HepG2 (cell line): Measurements from ENCODE around the gene DDX59. TPM values are rescaled to one million over a fixed set of nuclear protein-coding genes. Genes with fewer than 3 reads are reported as not detected.

Experiments
- BCLAF1 ChIP-seq: fragments of 450-650 bp; IDR thresholded peaks from 2 replicates; pipeline ENCODE4 v1.6.1; 2017; ENCODE audit warnings: mild to moderate bottlenecking
- CBX2 ChIP-seq, 2 experiments: fragments of 200-600 bp in 1 of 2; sonication (generic); formaldehyde crosslinking in 1 of 2; IDR thresholded peaks; 2 replicates each; pipeline versions ENCODE4 v1.7.0 to v1.8.1; 2018 to 2022; ENCODE audit warnings: low read depth in 2 of 2, low read length in 1 of 2, mild to moderate bottlenecking in 1 of 2, missing genetic modification reagents in 1 of 2
- CREB1 ChIP-seq, 2 experiments: fragments of 450-650 bp in 1 of 2; IDR thresholded peaks; 2 replicates each; pipeline ENCODE4 v1.6.1; 2016 to 2017; ENCODE audit warnings: control low read depth in 1 of 2, mild to moderate bottlenecking in 1 of 2, missing compliant biosample characterization in 1 of 2, missing genetic modification characterization in 1 of 2
- E2F2 ChIP-seq: sonication (generic); formaldehyde crosslinking; IDR thresholded peaks from 2 replicates; pipeline ENCODE4 v1.4.0; 2020; ENCODE audit warnings: missing genetic modification reagents, borderline replicate concordance
- GATAD1 ChIP-seq: IDR thresholded peaks from 2 replicates; pipeline ENCODE4 v1.6.1; 2016; ENCODE audit warnings: missing genetic modification reagents, missing compliant biosample characterization
- HDAC2 ChIP-seq: sonication (generic); formaldehyde crosslinking; IDR thresholded peaks from 2 replicates; pipeline ENCODE4 v1.4.0; 2020; ENCODE audit warnings: missing genetic modification reagents
- SKIL ChIP-seq: sonication (generic); formaldehyde crosslinking; IDR thresholded peaks from 2 replicates; pipeline ENCODE4 v1.8.0; 2022; ENCODE audit warnings: missing genetic modification reagents, mild to moderate bottlenecking, moderate library complexity, borderline replicate concordance
- SMAD9 ChIP-seq: sonication (generic); formaldehyde crosslinking; IDR thresholded peaks from 2 replicates; pipeline ENCODE4 v1.5.1; 2020; ENCODE audit warnings: mild to moderate bottlenecking, missing genetic modification reagents
- TCF7 ChIP-seq: sonication (generic); IDR thresholded peaks from 2 replicates; pipeline ENCODE4 v1.6.1; 2016; ENCODE audit warnings: antibody characterized with exemption, low read depth
- ZFP90 ChIP-seq: sonication (generic); formaldehyde crosslinking; IDR thresholded peaks from 2 replicates; pipeline ENCODE4 v1.8.0; 2022; ENCODE audit warnings: missing genetic modification reagents, mild to moderate bottlenecking, inconsistent platforms, borderline replicate concordance
- ZNF510 ChIP-seq: sonication (generic); formaldehyde crosslinking; IDR thresholded peaks from 2 replicates; pipeline ENCODE4 v1.4.0; 2020; ENCODE audit warnings: low read depth, mild to moderate bottlenecking, missing genetic modification reagents
- ZNF552 ChIP-seq: sonication (generic); formaldehyde crosslinking; IDR thresholded peaks from 2 replicates; pipeline ENCODE4 v1.9.0; 2022; ENCODE audit warnings: missing genetic modification reagents, mild to moderate bottlenecking, borderline replicate concordance
- ZNF770 ChIP-seq: sonication (generic); formaldehyde crosslinking; IDR thresholded peaks from 2 replicates; pipeline ENCODE4 v1.5.0; 2020; ENCODE audit warnings: mild to moderate bottlenecking, missing genetic modification reagents
- polyA plus RNA-seq, 8 experiments: library from polyadenylated mRNA; depleted of rRNA in 3 of 8; stranded (reverse) in 7 of 8; unstranded in 1 of 8; fragments of >200 nt; fragmentation: Illumina TruSeq in 4 of 8; extraction: Trizol in 4 of 8; gene quantifications; 2 replicates each; pipeline versions ENCODE4 v1.2.1 to v1.2.3, GENCODE V29; 2011 to 2016; ENCODE audit warnings: low read depth in 4 of 8, missing spikeins in 1 of 8, mixed read lengths in 1 of 8; ENCODE audit not compliant: insufficient read depth in 1 of 8
- total RNA-seq, 5 experiments: library from RNA; depleted of rRNA; stranded (reverse); fragments of >200 nt; fragmentation: Illumina TruSeq; extraction: Trizol; gene quantifications; 2 replicates each; pipeline ENCODE4 v1.2.3, GENCODE V29; 2016; ENCODE audit warnings: low read depth in 1 of 5

DDX59 gene
- total and polyA plus RNA-seq, 2 of the 13 experiments (the other 11 are each of a cell fraction or from before 2014, with no cell fraction given), result 12.1 to 14.8 TPM

- TF ChIP-seq BCLAF1, result no peak
- TF ChIP-seq TCF7, result no peak
- TF ChIP-seq ZNF770, result peak; percentile 93
- TF ChIP-seq HDAC2 (CRISPR knock-in tag), result peak; percentile 82
- TF ChIP-seq SMAD9 (CRISPR knock-in tag), result no peak
- peak; percentile 70; the same call in 1 of the 2 replicates for TF ChIP-seq GATAD1 (CRISPR knock-in tag)
- no peak for TF ChIP-seq ZNF552 (CRISPR knock-in tag)
- 0 out of 2 replicates have a peak, but pooled peaks have one; percentile 37 for TF ChIP-seq ZNF510
- TF ChIP-seq SKIL (CRISPR knock-in tag), result no peak
- 0 out of 2 replicates have a peak, but pooled peaks have one; percentile 29 for TF ChIP-seq E2F2 (CRISPR knock-in tag)
- TF ChIP-seq CBX2 (IDR thresholded peaks at IDR 0.05; ENCODE audit: low read depth, low read length), result no peak
- TF ChIP-seq CBX2 (CRISPR knock-in tag; IDR thresholded peaks at IDR 0.05; ENCODE audit: low read depth), result no peak
- TF ChIP-seq ZFP90 (CRISPR knock-in tag), result 0 out of 2 replicates have a peak, but pooled peaks have one; percentile 44
- TF ChIP-seq CREB1 (IDR thresholded peaks at IDR 0.05), result peak; percentile 58; the same call in 1 of the 2 replicates
- no peak for TF ChIP-seq CREB1 (CRISPR knock-in tag; IDR thresholded peaks at IDR 0.05)
Measured at GRCh38 chr1:200669314-200670241, at the start of gene DDX59 (continued).
